PC-9 (cell line): Measurements from ENCODE around the gene BAIAP2L2. TPM values are rescaled to one million over a fixed set of nuclear protein-coding genes. Genes with fewer than 3 reads are reported as not detected.

Source experiments
- BruUV-seq: library from RNA; stranded (reverse); fragments of 400-500 nt; replicated peaks from 2 replicates; lab custom pipeline; 2021; lab: Mats Ljungman, UMichigan
- CTCF ChIA-PET: fragments of 300-600 bp; sonication (Branson Sonifier 250); formaldehyde crosslinking; loops from one replicate; lab custom pipeline; 2022; ENCODE audit warnings: antibody characterized with exemption; lab: Charles Lee
- POLR2A ChIA-PET: fragments of 300-600 bp; sonication (Branson Sonifier 250); formaldehyde crosslinking; loops from one replicate; lab custom pipeline; 2022; ENCODE audit warnings: antibody characterized with exemption; ENCODE audit not compliant: unreplicated experiment; lab: Charles Lee
- DNase-seq, 2 experiments: peaks; one replicate each; pipeline versions ENCODE4 v3.0.0 to v3.0.0-alpha.2; 2015 to 2022; ENCODE audit warnings: mixed read lengths in 1 of 2
- H2AFZ ChIP-seq: fragments of 200-600 bp; sonication (generic); 2 replicates; pipeline ENCODE4 v1.8.1; 2017; ENCODE audit warnings: antibody characterized with exemption
- H3F3A ChIP-seq: fragments of 200-600 bp; sonication (generic); 2 replicates; pipeline ENCODE4 v1.8.1; 2017; ENCODE audit warnings: antibody characterized with exemption, mild to moderate bottlenecking, low read depth; ENCODE audit not compliant: insufficient read depth
- H3K27ac ChIP-seq: fragments of 200-600 bp; sonication (generic); 2 replicates; pipeline ENCODE4 v1.6.1; 2016; ENCODE audit warnings: mixed run types
- H3K27me3 ChIP-seq: fragments of 200-600 bp; sonication (generic); 2 replicates; pipeline ENCODE4 v1.6.1; 2016; ENCODE audit warnings: low read depth, mixed run types; ENCODE audit not compliant: insufficient read depth
- H3K36me3 ChIP-seq: fragments of 200-600 bp; sonication (generic); 2 replicates; pipeline ENCODE4 v1.6.1; 2016; ENCODE audit warnings: low read depth, mixed run types
- H3K4me1 ChIP-seq: fragments of 200-600 bp; sonication (generic); replicated peaks from 2 replicates; pipeline ENCODE4 v1.6.1; 2016; ENCODE audit warnings: mixed run types; ENCODE audit not compliant: insufficient read depth
- H3K4me2 ChIP-seq: fragments of 200-600 bp; sonication (generic); 2 replicates; pipeline ENCODE4 v1.6.1; 2017; ENCODE audit warnings: mixed run types
- H3K4me3 ChIP-seq: fragments of 200-600 bp; sonication (generic); 2 replicates; pipeline ENCODE4 v1.6.1; 2016; ENCODE audit warnings: mixed run types
- H3K79me2 ChIP-seq: fragments of 200-600 bp; sonication (generic); 2 replicates; pipeline ENCODE4 v1.6.1; 2017; ENCODE audit warnings: low read depth, mixed run types
- H3K9me2 ChIP-seq: fragments of 200-600 bp; sonication (generic); 2 replicates; pipeline ENCODE4 v1.8.1; 2017; ENCODE audit warnings: mild to moderate bottlenecking; ENCODE audit not compliant: insufficient read depth
- H3K9me3 ChIP-seq: fragments of 200-600 bp; sonication (generic); 2 replicates; pipeline ENCODE4 v1.8.1; 2016; ENCODE audit warnings: low read depth; ENCODE audit not compliant: insufficient read depth
- H4K20me1 ChIP-seq: fragments of 200-600 bp; sonication (generic); 2 replicates; pipeline ENCODE4 v1.8.1; 2017; ENCODE audit not compliant: insufficient read depth
- CTCF ChIP-seq: fragments of 200-600 bp; sonication (generic); conservative IDR thresholded peaks from 2 replicates; pipeline ENCODE4 v1.6.1; 2017; ENCODE audit warnings: mixed run types, antibody characterized with exemption, mild to moderate bottlenecking, moderate library complexity
- EZH2 ChIP-seq: fragments of 200-600 bp; sonication (generic); IDR thresholded peaks from 2 replicates; pipeline ENCODE4 v1.8.0; 2017; ENCODE audit warnings: antibody characterized with exemption, low read depth
- intact Hi-C: fragments of 100-400 bp; cut with micrococcal nuclease; formaldehyde crosslinking; loops from one replicate; pipeline ENCODE4 v1.10.0; 2022; ENCODE audit not compliant: unreplicated experiment
- total RNA-seq: library from RNA; stranded (reverse); gene quantifications from 2 replicates; pipeline ENCODE4 v1.2.3, GENCODE V29; 2021

BAIAP2L2 gene
- total RNA-seq, 1 experiment from 2014 or later = 7.1 TPM

GRCh38 chr22:38107692-38108515 lies 2.6 kb downstream of the BAIAP2L2 start:
- no peak overlapping the region for H2AFZ ChIP-seq
- no peak overlapping the region for H3K27ac ChIP-seq
- no peak overlapping the region for H3K4me3 ChIP-seq
- TF ChIP-seq EZH2 (no peak), CTCF (no peak)
- POLR2A ChIA-PET = no interaction called here
- intact Hi-C loops = no loop called here
- DNase-seq = no peak
- peaks cover 14% of the 10 kb centered on the region for H3K4me1 ChIP-seq
- no peaks in the 10 kb centered on the region for H3K27me3 ChIP-seq
- CTCF ChIA-PET = interaction anchor here (0.6 kb wide), 1 partner anchor 15 kb away, joined by 3 read pairs; no protein-coding TSS in a partner anchor
- no peaks in the 10 kb centered on the region for H3K9me2 ChIP-seq
- no peak overlapping the region for H3K4me2 ChIP-seq
- no TSS peak for BruUV-seq
- H3F3A ChIP-seq = peaks cover 13% of the 10 kb centered on the region
- no peaks in the 10 kb centered on the region for H3K9me3 ChIP-seq
- H4K20me1 ChIP-seq = no peaks in the 10 kb centered on the region
- H3K36me3 ChIP-seq = no peaks in the 10 kb centered on the region
- H3K79me2 ChIP-seq = no peaks in the 10 kb centered on the region

GRCh38 chr22:38106814-38107578 lies 3.5 kb downstream of the BAIAP2L2 start:
- H3K79me2 ChIP-seq = no peaks in the 10 kb centered on the region
- H3K9me2 ChIP-seq = no peaks in the 10 kb centered on the region
- peaks cover 14% of the 10 kb centered on the region for H3K4me1 ChIP-seq
- no peak overlapping the region for H2AFZ ChIP-seq
- no peaks in the 10 kb centered on the region for H3K36me3 ChIP-seq
- no peaks in the 10 kb centered on the region for H3K9me3 ChIP-seq
- ChIA-PET CTCF (no interaction called here), POLR2A (no interaction called here)
- BruUV-seq = no TSS peak
- no peak for DNase-seq
- H3F3A ChIP-seq = peaks cover 16% of the 10 kb centered on the region
- no peak overlapping the region for H3K4me2 ChIP-seq
- no peak overlapping the region for H3K4me3 ChIP-seq
- intact Hi-C loops = no loop called here
- no peak overlapping the region for H3K27ac ChIP-seq
- no peak for TF ChIP-seq EZH2
- TF ChIP-seq CTCF = no peak
- H3K27me3 ChIP-seq = no peaks in the 10 kb centered on the region
- H4K20me1 ChIP-seq = no peaks in the 10 kb centered on the region

GRCh38 chr22:38104084-38104483 lies 6.4 kb downstream of the BAIAP2L2 start:
- H4K20me1 ChIP-seq = no peaks in the 10 kb centered on the region
- H3K79me2 ChIP-seq = no peaks in the 10 kb centered on the region
- TF ChIP-seq EZH2 (no peak), CTCF (peak; percentile 45; the same call in 1 of the 2 replicates)
- BruUV-seq = no TSS peak
- intact Hi-C loops = loop anchor here (5.0 kb wide), 2 partner anchors 248 to 468 kb away; partner anchors contain the start of gene DMC1
- no peaks in the 10 kb centered on the region for H3K4me1 ChIP-seq
- no peak overlapping the region for H3K4me2 ChIP-seq
- no peak overlapping the region for H3K4me3 ChIP-seq
- H3K36me3 ChIP-seq = no peaks in the 10 kb centered on the region
- ChIA-PET CTCF (interaction anchor here (0.8 kb wide), 1 partner anchor 260 kb away, joined by 3 read pairs; the partner anchor contains the start of gene ANKRD54), POLR2A (no interaction called here)
- H3F3A ChIP-seq = peaks cover 5% of the 10 kb centered on the region; the same call in 1 of the 2 replicates
- H3K9me3 ChIP-seq = no peaks in the 10 kb centered on the region
- DNase-seq = no peak
- H3K27me3 ChIP-seq = no peaks in the 10 kb centered on the region
- H3K27ac ChIP-seq = no peak overlapping the region
- H2AFZ ChIP-seq = no peak overlapping the region
- H3K9me2 ChIP-seq = no peaks in the 10 kb centered on the region
